Stimulated activated naive CD8-positive, alpha-beta T cell treated with anti-CD3 and anti-CD28 coated beads, Interleukin-15, Interleukin-2, amounts not matched to agents 100 ng/mL and 50 ng/mL, for 24 hours (primary cell): ENCODE results near the gene GATAD2B.

Source experiments
- H3K27ac Mint-ChIP-seq: one replicate; pipeline ENCODE4 v1.8.0; 2021; ENCODE audit warnings: mild to moderate bottlenecking, mixed read lengths
- H3K27me3 Mint-ChIP-seq: one replicate; pipeline ENCODE4 v1.8.0; 2021; ENCODE audit warnings: mixed read lengths
- H3K36me3 Mint-ChIP-seq: one replicate; pipeline ENCODE4 v1.8.0; 2021; ENCODE audit warnings: low read depth, mixed read lengths
- H3K4me1 Mint-ChIP-seq: one replicate; pipeline ENCODE4 v1.8.0; 2021; ENCODE audit warnings: low read depth, mixed read lengths
- H3K4me3 Mint-ChIP-seq: one replicate; pipeline ENCODE4 v1.8.0; 2021; ENCODE audit warnings: mild to moderate bottlenecking, mixed read lengths
- H3K9me3 Mint-ChIP-seq: one replicate; pipeline ENCODE4 v1.8.0; 2021; ENCODE audit warnings: mixed read lengths

The GATAD2B gene

DNA sequence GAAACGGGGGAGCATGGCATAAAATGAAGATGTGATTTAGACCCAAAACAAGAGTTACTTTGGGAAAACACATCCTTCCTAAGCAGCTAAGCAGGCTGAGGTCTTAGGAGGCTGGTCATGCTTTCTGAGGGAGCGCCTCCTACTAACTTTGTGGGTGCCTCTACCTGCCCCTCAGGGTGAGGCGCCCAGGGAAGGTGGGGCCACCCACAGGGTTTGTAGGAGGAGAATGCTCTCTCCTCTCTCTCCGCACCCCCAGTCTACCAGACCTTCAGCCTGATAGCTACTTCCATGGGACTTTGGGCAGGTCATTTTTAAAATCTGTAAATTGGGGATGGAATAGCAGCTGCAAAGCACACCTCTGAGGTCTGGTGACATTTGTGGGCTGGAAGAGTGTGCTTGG, 123.8 kb downstream of the GATAD2B start:
- Mint-ChIP-seq H3K27me3 (no peaks in the 10 kb centered on the region), H3K36me3 (peaks cover 8% of the 10 kb centered on the region), H3K4me1 (peaks cover 16% of the 10 kb centered on the region), H3K9me3 (no peaks in the 10 kb centered on the region), H3K27ac (no peak overlapping the region), H3K4me3 (no peak overlapping the region)

GRCh38 chr1:153798468-153798780, 124.3 kb downstream of the GATAD2B start:
- H3K4me1 Mint-ChIP-seq = peaks cover 10% of the 10 kb centered on the region
- no peaks in the 10 kb centered on the region for H3K27me3 Mint-ChIP-seq
- no peak overlapping the region for H3K4me3 Mint-ChIP-seq
- H3K9me3 Mint-ChIP-seq = no peaks in the 10 kb centered on the region
- peaks cover 2% of the 10 kb centered on the region for H3K36me3 Mint-ChIP-seq
- H3K27ac Mint-ChIP-seq = no peak overlapping the region

- Mint-ChIP-seq H3K27me3 (no peaks in the 10 kb centered on the region), H3K27ac (no peak overlapping the region), H3K4me3 (no peak overlapping the region), H3K36me3 (no peaks in the 10 kb centered on the region), H3K4me1 (peaks cover 12% of the 10 kb centered on the region), H3K9me3 (no peaks in the 10 kb centered on the region)
Observed at GRCh38 chr1:153796786-153797659, 125.7 kb downstream of the GATAD2B start.

- H3K4me3 Mint-ChIP-seq = no peak overlapping the region
- H3K27me3 Mint-ChIP-seq = no peaks in the 10 kb centered on the region
- H3K36me3 Mint-ChIP-seq = no peaks in the 10 kb centered on the region
- no peaks in the 10 kb centered on the region for H3K9me3 Mint-ChIP-seq
- peaks cover 20% of the 10 kb centered on the region for H3K4me1 Mint-ChIP-seq
- no peak overlapping the region for H3K27ac Mint-ChIP-seq
Observed at GRCh38 chr1:153795934-153796785, 126.6 kb downstream of the GATAD2B start.

DNA sequence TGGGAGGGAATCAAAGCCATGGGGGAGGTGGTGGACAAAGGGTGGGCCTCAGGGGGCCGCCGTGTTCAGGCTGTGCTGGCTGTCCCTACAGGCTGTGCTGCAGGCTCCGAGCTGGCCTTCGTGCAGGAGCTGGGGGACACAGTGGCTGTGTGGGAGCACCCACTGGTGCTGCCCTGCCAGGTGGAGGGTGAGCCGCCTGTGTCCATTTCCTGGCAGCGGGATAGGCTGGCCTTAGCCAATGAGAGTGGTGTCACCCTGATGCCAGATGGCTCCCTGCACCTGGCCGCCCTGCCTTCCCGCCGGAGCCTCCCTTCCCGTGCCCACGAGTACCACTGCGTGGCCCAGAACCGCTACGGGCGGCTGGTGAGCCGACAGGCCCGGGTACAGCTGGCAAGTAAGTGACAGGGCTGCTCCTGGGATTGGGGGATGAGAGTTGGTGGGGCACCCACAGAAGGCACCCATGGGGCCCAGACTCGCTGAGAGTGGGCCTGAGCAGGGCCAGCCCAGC, 127.4 kb downstream of the GATAD2B start:
- peaks cover 28% of the 10 kb centered on the region for H3K4me1 Mint-ChIP-seq
- no peak overlapping the region for H3K27ac Mint-ChIP-seq
- H3K36me3 Mint-ChIP-seq = no peaks in the 10 kb centered on the region
- H3K9me3 Mint-ChIP-seq = no peaks in the 10 kb centered on the region
- no peak overlapping the region for H3K4me3 Mint-ChIP-seq
- H3K27me3 Mint-ChIP-seq = no peaks in the 10 kb centered on the region

DNA sequence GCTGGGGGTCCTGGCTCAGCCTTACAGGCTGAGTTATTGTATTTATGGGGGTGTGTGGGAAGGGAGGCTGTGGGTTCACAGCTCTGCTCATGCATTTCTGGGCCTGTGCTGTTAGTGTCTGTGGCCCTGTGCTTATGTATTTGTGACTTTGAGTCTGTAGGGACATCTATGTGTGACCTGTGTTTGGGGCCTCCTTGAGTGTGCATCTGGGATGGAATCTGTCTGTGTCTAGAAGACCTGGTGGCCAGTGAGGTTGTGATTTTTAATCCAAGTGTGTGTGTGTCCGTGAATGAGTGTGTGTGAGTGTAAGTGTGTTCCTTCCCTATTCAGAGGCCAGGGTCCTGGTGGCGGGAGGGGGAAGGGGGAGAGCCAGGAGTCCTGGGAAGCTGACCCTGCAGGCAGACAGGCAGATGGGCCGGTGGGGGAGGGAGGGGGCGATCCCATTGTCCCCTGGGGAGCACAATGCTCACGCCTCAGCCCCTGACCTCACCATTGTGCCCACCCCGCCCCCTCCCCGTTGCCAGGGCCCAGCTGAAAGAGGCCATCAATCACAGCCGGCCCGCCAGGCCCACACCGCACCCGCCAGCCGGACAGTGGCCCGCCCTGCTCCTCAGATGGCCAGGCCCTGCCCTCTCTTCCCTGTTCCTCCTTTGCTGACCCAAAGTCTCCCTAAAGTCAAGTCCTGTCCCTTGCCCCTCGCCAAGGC, 128.0 kb downstream of the GATAD2B start:
- H3K4me1 Mint-ChIP-seq = peaks cover 34% of the 10 kb centered on the region
- no peaks in the 10 kb centered on the region for H3K9me3 Mint-ChIP-seq
- H3K4me3 Mint-ChIP-seq = no peak overlapping the region
- no peak overlapping the region for H3K27ac Mint-ChIP-seq
- no peaks in the 10 kb centered on the region for H3K36me3 Mint-ChIP-seq
- no peaks in the 10 kb centered on the region for H3K27me3 Mint-ChIP-seq

GRCh38 chr1:153793973-153794615, 128.7 kb downstream of the GATAD2B start:
- Mint-ChIP-seq H3K36me3 (no peaks in the 10 kb centered on the region), H3K27me3 (no peaks in the 10 kb centered on the region), H3K27ac (no peak overlapping the region), H3K4me3 (no peak overlapping the region), H3K4me1 (peaks cover 39% of the 10 kb centered on the region), H3K9me3 (no peaks in the 10 kb centered on the region)

GRCh38 chr1:153793261-153793972, 129.4 kb downstream of the GATAD2B start:
- Mint-ChIP-seq H3K27me3 (peaks cover 4% of the 10 kb centered on the region), H3K9me3 (no peaks in the 10 kb centered on the region), H3K27ac (no peak overlapping the region), H3K4me3 (no peak overlapping the region), H3K36me3 (no peaks in the 10 kb centered on the region), H3K4me1 (peaks cover 44% of the 10 kb centered on the region)

GRCh38 chr1:153792631-153793041, 130.1 kb downstream of the GATAD2B start:
- H3K27me3 Mint-ChIP-seq = peaks cover 4% of the 10 kb centered on the region
- H3K4me3 Mint-ChIP-seq = no peak overlapping the region
- H3K9me3 Mint-ChIP-seq = no peaks in the 10 kb centered on the region
- H3K27ac Mint-ChIP-seq = no peak overlapping the region
- H3K4me1 Mint-ChIP-seq = peaks cover 44% of the 10 kb centered on the region
- no peaks in the 10 kb centered on the region for H3K36me3 Mint-ChIP-seq

GRCh38 chr1:153791648-153792253, 131.0 kb downstream of the GATAD2B start:
- H3K4me1 Mint-ChIP-seq = peaks cover 38% of the 10 kb centered on the region
- H3K27me3 Mint-ChIP-seq = peaks cover 4% of the 10 kb centered on the region
- peak overlapping the region; percentile 88 for H3K27ac Mint-ChIP-seq
- no peaks in the 10 kb centered on the region for H3K9me3 Mint-ChIP-seq
- peak overlapping the region; percentile 53 for H3K4me3 Mint-ChIP-seq
- H3K36me3 Mint-ChIP-seq = no peaks in the 10 kb centered on the region

DNA sequence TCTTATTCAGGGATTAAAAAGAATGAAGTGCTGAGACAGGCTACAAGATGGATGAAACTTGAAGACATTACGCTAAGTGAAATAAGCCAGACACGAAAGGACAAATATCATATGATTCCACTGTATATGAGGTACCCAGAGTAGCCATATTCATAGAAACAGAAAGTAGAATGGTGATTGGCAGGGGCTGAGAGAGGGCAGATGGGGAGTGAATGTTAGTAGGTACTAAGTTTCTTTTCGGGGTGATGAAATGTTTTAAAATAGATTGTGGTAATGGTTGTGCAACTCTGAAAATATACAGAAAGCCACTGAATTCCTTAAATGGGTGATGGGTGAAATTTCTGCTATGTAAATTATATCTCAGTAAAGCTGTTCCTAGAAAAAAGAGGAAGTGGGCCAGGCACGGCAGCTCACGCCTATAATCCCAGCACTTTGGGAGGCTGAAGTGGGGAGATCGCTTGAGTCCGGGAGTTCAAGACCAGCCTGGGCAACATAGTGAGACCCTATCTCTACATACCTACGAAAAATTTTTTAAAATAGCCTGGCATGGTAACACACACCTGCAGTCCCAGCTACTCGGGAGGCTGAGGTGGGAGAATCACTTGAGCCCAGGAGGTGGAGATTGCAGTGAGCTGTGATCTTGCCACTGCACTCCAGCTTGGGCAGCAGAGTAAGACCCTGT, 131.7 kb downstream of the GATAD2B start:
- H3K4me3 Mint-ChIP-seq = peak overlapping the region; percentile 53
- no peaks in the 10 kb centered on the region for H3K36me3 Mint-ChIP-seq
- H3K27ac Mint-ChIP-seq = peak overlapping the region; percentile 88
- H3K4me1 Mint-ChIP-seq = peaks cover 34% of the 10 kb centered on the region
- H3K27me3 Mint-ChIP-seq = peaks cover 4% of the 10 kb centered on the region
- no peaks in the 10 kb centered on the region for H3K9me3 Mint-ChIP-seq

GRCh38 chr1:153790313-153790965, 132.3 kb downstream of the GATAD2B start:
- peak overlapping the region; percentile 57 for H3K4me3 Mint-ChIP-seq
- peaks cover 34% of the 10 kb centered on the region for H3K4me1 Mint-ChIP-seq
- no peaks in the 10 kb centered on the region for H3K36me3 Mint-ChIP-seq
- peaks cover 4% of the 10 kb centered on the region for H3K27me3 Mint-ChIP-seq
- peak overlapping the region; percentile 88 for H3K27ac Mint-ChIP-seq
- H3K9me3 Mint-ChIP-seq = no peaks in the 10 kb centered on the region
